ENCODE results near the gene PPM1J.

GRCh38 chr1:112704391-112704933 lies 10.7 kb downstream of the PPM1J start:
- no peak for TF ChIP-seq CTCF (conservative IDR thresholded peaks at IDR 0.05; ENCODE audit: low read length)
- no peak for TF ChIP-seq EZH2phosphoT487 (IDR thresholded peaks at IDR 0.05; ENCODE audit: borderline replicate concordance)

Measured in Loucy (cell line).